Amniotic epithelial cell (primary cell): ENCODE measurements around the gene TRAPPC2.
"Not testable (repeated sequence)": the region's sequence is repeated elsewhere in the genome, so short reads cannot be mapped to it uniquely, and the experiment has no call there.

Source experiments
- DNase-seq: peaks from one replicate; pipeline ENCODE4 v3.0.0-alpha.2; 2010; ENCODE audit warnings: low read depth

Gene TRAPPC2

GRCh38 chrX:13747836-13748235 lies 13.4 kb upstream of the TRAPPC2 start:
- peak; percentile 63 for DNase-seq

GRCh38 chrX:13742397-13743176 lies 8.2 kb upstream of the TRAPPC2 start:
- DNase-seq, result peak; percentile 69

- no peak for DNase-seq
Observed at GRCh38 chrX:13741695-13742094, 7.3 kb upstream of the TRAPPC2 start.

- DNase-seq, result no peak
Observed at GRCh38 chrX:13733506-13733905, 914 bp downstream of the TRAPPC2 start.

GRCh38 chrX:13732246-13733067 lies 2.0 kb downstream of the TRAPPC2 start:
- no peak for DNase-seq

GRCh38 chrX:13730523-13730922 lies 3.9 kb downstream of the TRAPPC2 start:
- not testable (repeated sequence) for DNase-seq

- DNase-seq, result not testable (repeated sequence)
Observed at GRCh38 chrX:13726583-13726982, 7.8 kb downstream of the TRAPPC2 start.

- not testable (repeated sequence) for DNase-seq
Observed at GRCh38 chrX:13724878-13725277, 9.5 kb downstream of the TRAPPC2 start.

GRCh38 chrX:13721819-13722519 lies 12.5 kb downstream of the TRAPPC2 start:
- peak; percentile 75 for DNase-seq

GRCh38 chrX:13721371-13721770 lies 13.0 kb downstream of the TRAPPC2 start:
- no peak for DNase-seq

GRCh38 chrX:13719192-13719856 lies 15.1 kb downstream of the TRAPPC2 start:
- peak; percentile 87 for DNase-seq

- peak; percentile 50 for DNase-seq
Observed at GRCh38 chrX:13717700-13718472, 16.5 kb downstream of the TRAPPC2 start.

GRCh38 chrX:13716905-13717304 lies 17.5 kb downstream of the TRAPPC2 start:
- DNase-seq, result no peak

GRCh38 chrX:13716455-13716854 lies 18.0 kb downstream of the TRAPPC2 start:
- no peak for DNase-seq

- DNase-seq, result no peak
Observed at GRCh38 chrX:13711141-13711540, 23.3 kb downstream of the TRAPPC2 start.

GRCh38 chrX:13703589-13703988 lies 30.8 kb downstream of the TRAPPC2 start:
- no peak for DNase-seq

GRCh38 chrX:13703135-13703534 lies 31.3 kb downstream of the TRAPPC2 start:
- no peak for DNase-seq

GRCh38 chrX:13702111-13702789 lies 32.2 kb downstream of the TRAPPC2 start:
- DNase-seq, result no peak

- DNase-seq, result no peak
Observed at GRCh38 chrX:13700380-13700779, 34.0 kb downstream of the TRAPPC2 start.

GRCh38 chrX:13699183-13699826 lies 35.1 kb downstream of the TRAPPC2 start:
- DNase-seq, result peak; percentile 23
